ENCODE results near the gene APOB. TPM values are rescaled to one million over a fixed set of nuclear protein-coding genes. Genes with fewer than 3 reads are reported as not detected.

APOB gene
- polyA plus RNA-seq, 1 experiment: under 0.01 TPM

- POLR2A ChIA-PET: no interaction called here
- DNase-seq (ENCODE audit: low read depth, low spot score): no peak
Observed at GRCh38 chr2:20982861-20983260, 61.0 kb downstream of the APOB start.

GRCh38 chr2:20977520-20978180, 66.2 kb downstream of the APOB start:
- no peak for TF ChIP-seq CTCF (IDR thresholded peaks at IDR 0.05; ENCODE audit: low read depth, low read length)
- Histone ChIP-seq H3K4me3 (ENCODE audit: low read depth, low read length) (no peak overlapping the region), H3K27ac (ENCODE audit: low read depth, low read length) (no peak overlapping the region), H3K27me3 (ENCODE audit: control insufficient read depth, insufficient read depth, low read length) (no peaks in the 10 kb centered on the region), H3K9me3 (ENCODE audit: control insufficient read depth, insufficient read depth, low read length) (no peaks in the 10 kb centered on the region)
- DNase-seq (ENCODE audit: low read depth, low spot score): no peak
- ChIA-PET CTCF (no interaction called here), POLR2A (no interaction called here)

More at GRCh38 chr2:20982861-20983260, 61.0 kb downstream of the APOB start:
- Histone ChIP-seq H3K4me3 (ENCODE audit: low read depth, low read length) (no peak overlapping the region), H3K9me3 (ENCODE audit: control insufficient read depth, insufficient read depth, low read length) (no peaks in the 10 kb centered on the region), H3K27ac (ENCODE audit: low read depth, low read length) (no peak overlapping the region), H3K27me3 (ENCODE audit: control insufficient read depth, insufficient read depth, low read length) (no peaks in the 10 kb centered on the region)
- CTCF ChIA-PET: no interaction called here
- no peak for TF ChIP-seq CTCF (IDR thresholded peaks at IDR 0.05; ENCODE audit: low read depth, low read length)

- Histone ChIP-seq H3K4me3 (ENCODE audit: low read depth, low read length) (no peak overlapping the region), H3K27me3 (ENCODE audit: control insufficient read depth, insufficient read depth, low read length) (no peaks in the 10 kb centered on the region), H3K27ac (ENCODE audit: low read depth, low read length) (no peak overlapping the region), H3K9me3 (ENCODE audit: control insufficient read depth, insufficient read depth, low read length) (no peaks in the 10 kb centered on the region)
- ChIA-PET CTCF (no interaction called here), POLR2A (no interaction called here)
- DNase-seq (ENCODE audit: low read depth, low spot score): no peak
- no peak for TF ChIP-seq CTCF (IDR thresholded peaks at IDR 0.05; ENCODE audit: low read depth, low read length)
Observed at GRCh38 chr2:20976527-20976926, 67.3 kb downstream of the APOB start.

GRCh38 chr2:20972792-20973565, 70.9 kb downstream of the APOB start:
- CTCF ChIA-PET: interaction anchor here (1.0 to 5.9 kb wide), 2 partner anchors 12 to 312 kb away, joined by 3 to 31 read pairs; no protein-coding TSS in a partner anchor
- no peak overlapping the region for H3K4me3 ChIP-seq (ENCODE audit: low read depth, low read length)
- POLR2A ChIA-PET: no interaction called here
- TF ChIP-seq CTCF (IDR thresholded peaks at IDR 0.05; ENCODE audit: low read depth, low read length): no peak
- H3K9me3 ChIP-seq (ENCODE audit: control insufficient read depth, insufficient read depth, low read length): no peaks in the 10 kb centered on the region
- no peak overlapping the region for H3K27ac ChIP-seq (ENCODE audit: low read depth, low read length)
- DNase-seq (ENCODE audit: low read depth, low spot score): no peak
- H3K27me3 ChIP-seq (ENCODE audit: control insufficient read depth, insufficient read depth, low read length): no peaks in the 10 kb centered on the region

GRCh38 chr2:20972110-20972509, 71.8 kb downstream of the APOB start:
- ChIA-PET CTCF (interaction anchor here (1.5 to 5.9 kb wide), 2 partner anchors 9 to 311 kb away, joined by 5 to 31 read pairs; no protein-coding TSS in a partner anchor), POLR2A (no interaction called here)
- no peak for DNase-seq (ENCODE audit: low read depth, low spot score)
- Histone ChIP-seq H3K27me3 (ENCODE audit: control insufficient read depth, insufficient read depth, low read length) (no peaks in the 10 kb centered on the region), H3K9me3 (ENCODE audit: control insufficient read depth, insufficient read depth, low read length) (no peaks in the 10 kb centered on the region), H3K27ac (ENCODE audit: low read depth, low read length) (no peak overlapping the region), H3K4me3 (ENCODE audit: low read depth, low read length) (no peak overlapping the region)
- TF ChIP-seq CTCF (IDR thresholded peaks at IDR 0.05; ENCODE audit: low read depth, low read length): no peak

All from AG04450 (cell line).